AG04450 (cell line): ENCODE data around the gene HPX. TPM values are rescaled to one million over a fixed set of nuclear protein-coding genes. Genes with fewer than 3 reads are reported as not detected.

Experiments used
- CTCF ChIA-PET: fragments of 300-600, 350-600 bp; formaldehyde crosslinking; extraction: SDS; loops from one replicate; lab custom pipeline; 2022; ENCODE audit warnings: antibody characterized with exemption, inconsistent platforms; lab: Charles Lee
- POLR2A ChIA-PET: fragments of 350-600 bp; formaldehyde crosslinking; extraction: SDS; loops from one replicate; lab custom pipeline; 2021; ENCODE audit warnings: antibody characterized with exemption, inconsistent platforms; lab: Yijun Ruan, JAX
- DNase-seq: peaks from one replicate; pipeline ENCODE4 v3.0.0-alpha.2; 2011; ENCODE audit warnings: low read depth, low spot score
- H3K27ac ChIP-seq: one replicate; pipeline ENCODE4 v1.5.1; 2012; ENCODE audit warnings: low read depth, low read length, control low read depth
- H3K27me3 ChIP-seq: one replicate; pipeline ENCODE4 v1.6.0; 2012; ENCODE audit warnings: low read length; ENCODE audit not compliant: control insufficient read depth, insufficient read depth
- H3K4me3 ChIP-seq: 2 replicates; pipeline ENCODE4 v1.5.1; 2011; ENCODE audit warnings: mild to moderate bottlenecking, low read depth, low read length, control low read depth
- H3K9me3 ChIP-seq: 2 replicates; pipeline ENCODE4 v1.5.1; 2012; ENCODE audit warnings: low read length; ENCODE audit not compliant: control insufficient read depth, insufficient read depth
- CTCF ChIP-seq: IDR thresholded peaks from 2 replicates; pipeline ENCODE4 v1.5.1; 2011; ENCODE audit warnings: low read depth, low read length, control low read depth, inconsistent platforms
- polyA plus RNA-seq: library from polyadenylated mRNA; depleted of rRNA; stranded (reverse); fragments of >200 nt; gene quantifications from 2 replicates; pipeline ENCODE4 v1.2.3, GENCODE V29; 2011

HPX gene
- polyA plus RNA-seq, 1 experiment: 0.32 TPM

- Histone ChIP-seq H3K27me3 (no peaks in the 10 kb centered on the region), H3K27ac (no peak overlapping the region), H3K9me3 (no peaks in the 10 kb centered on the region), H3K4me3 (peak overlapping the region; percentile 80)
- TF ChIP-seq CTCF: no peak
- CTCF ChIA-PET: interaction anchor here (0.6 to 3.2 kb wide), 5 partner anchors 11 to 268 kb away, joined by 3 to 29 read pairs (median 5); no protein-coding TSS in a partner anchor
- POLR2A ChIA-PET: interaction anchor here (1.1 to 1.6 kb wide), 2 partner anchors 28 to 63 kb away, joined by 3 to 10 read pairs; partner anchors contain the start of genes ARFIP2, SMPD1 and TIMM10B
- no peak for DNase-seq
Measured at GRCh38 chr11:6417907-6418556, 22.8 kb downstream of the HPX start.

- Histone ChIP-seq H3K27me3 (no peaks in the 10 kb centered on the region), H3K27ac (no peak overlapping the region), H3K4me3 (no peak overlapping the region), H3K9me3 (no peaks in the 10 kb centered on the region)
- DNase-seq: no peak
- TF ChIP-seq CTCF: no peak
- ChIA-PET CTCF (no interaction called here), POLR2A (no interaction called here)
Measured at GRCh38 chr11:6415797-6416196, 25.0 kb downstream of the HPX start.

- TF ChIP-seq CTCF: no peak
- Histone ChIP-seq H3K4me3 (no peak overlapping the region), H3K9me3 (no peaks in the 10 kb centered on the region), H3K27ac (no peak overlapping the region), H3K27me3 (no peaks in the 10 kb centered on the region)
- no peak for DNase-seq
- ChIA-PET CTCF (no interaction called here), POLR2A (no interaction called here)
Measured at GRCh38 chr11:6414874-6415328, 25.9 kb downstream of the HPX start.

GRCh38 chr11:6413791-6414201 lies 27.0 kb downstream of the HPX start:
- no peaks in the 10 kb centered on the region for H3K9me3 ChIP-seq
- H3K27me3 ChIP-seq: no peaks in the 10 kb centered on the region
- peak overlapping the region; percentile 21 for H3K27ac ChIP-seq
- no peak for TF ChIP-seq CTCF
- no peak for DNase-seq
- ChIA-PET CTCF (interaction anchor here (1.4 kb wide), 1 partner anchor 51 kb away, joined by 4 read pairs; no protein-coding TSS in a partner anchor), POLR2A (interaction anchor here (1.1 kb wide), 1 partner anchor 13 kb away, joined by 4 read pairs; no protein-coding TSS in a partner anchor)
- H3K4me3 ChIP-seq: no peak overlapping the region

- H3K4me3 ChIP-seq: no peak overlapping the region
- ChIA-PET CTCF (interaction anchor here (0.7 kb wide), 1 partner anchor 33 kb away, joined by 4 read pairs; no protein-coding TSS in a partner anchor), POLR2A (no interaction called here)
- H3K9me3 ChIP-seq: no peaks in the 10 kb centered on the region
- no peak for TF ChIP-seq CTCF
- H3K27ac ChIP-seq: no peak overlapping the region
- DNase-seq: no peak
- H3K27me3 ChIP-seq: no peaks in the 10 kb centered on the region
Measured at GRCh38 chr11:6411594-6412031, 29.2 kb downstream of the HPX start.
